Neural crest cell (in vitro differentiated cells): ENCODE data around the gene ACP4. TPM values are rescaled to one million over a fixed set of nuclear protein-coding genes. Genes with fewer than 3 reads are reported as not detected.

Experiments used
- DNase-seq: peaks from one replicate; pipeline ENCODE4 v3.0.0; 2021; ENCODE audit warnings: low read depth, mixed read lengths, low spot score
- H3K27ac Mint-ChIP-seq: one replicate; pipeline ENCODE4 v1.8.0; 2021; ENCODE audit warnings: mild to moderate bottlenecking, mixed read lengths; ENCODE audit not compliant: unreplicated experiment
- H3K27me3 Mint-ChIP-seq: 2 replicates; pipeline ENCODE4 v1.8.0; 2021; ENCODE audit warnings: low read depth, mild to moderate bottlenecking, mixed read lengths
- H3K36me3 Mint-ChIP-seq: 2 replicates; pipeline ENCODE4 v1.8.0; 2021; ENCODE audit warnings: low read depth, mild to moderate bottlenecking, mixed read lengths
- H3K4me1 Mint-ChIP-seq: 2 replicates; pipeline ENCODE4 v1.8.0; 2021; ENCODE audit warnings: mixed read lengths
- H3K4me3 Mint-ChIP-seq: one replicate; pipeline ENCODE4 v1.8.0; 2021; ENCODE audit warnings: mild to moderate bottlenecking, mixed read lengths
- H3K9me3 Mint-ChIP-seq: 2 replicates; pipeline ENCODE4 v1.8.0; 2021; ENCODE audit warnings: mixed read lengths
- CTCF ChIP-seq: fragments of 200-600 bp; sonication (generic); conservative IDR thresholded peaks from 2 replicates; pipeline ENCODE4 v1.5.0; 2021; ENCODE audit warnings: antibody characterized with exemption, mild to moderate bottlenecking
- total RNA-seq: library from RNA; stranded (reverse); gene quantifications from 2 replicates; pipeline ENCODE4 v1.2.1, GENCODE V29; 2021

ACP4 gene
- total RNA-seq, 1 donor from 2014 or later, result not detected

GRCh38 chr19:50844296-50844935, 54.2 kb downstream of the ACP4 start:
- Mint-ChIP-seq H3K9me3 (no peaks in the 10 kb centered on the region), H3K27me3 (peaks cover 85% of the 10 kb centered on the region), H3K27ac (no peak overlapping the region), H3K4me1 (no peaks in the 10 kb centered on the region), H3K36me3 (no peaks in the 10 kb centered on the region), H3K4me3 (no peak overlapping the region)
- TF ChIP-seq CTCF, result no peak
- DNase-seq, result no peak

Other genes starting within 250 kb of the ACP4 start
- 42.5 and 50.2 TPM in 2 replicates for gene LRRC4B, start 222.0 kb upstream of the ACP4 start, total RNA-seq
- 1.4 and 2.0 TPM in 2 replicates for gene SYT3, start 150.5 kb upstream of the ACP4 start, total RNA-seq
- 7.9 and 9.2 TPM in 2 replicates for gene C19orf81, start 141.0 kb upstream of the ACP4 start, total RNA-seq
- gene SHANK1, start 70.6 kb upstream of the ACP4 start, total RNA-seq, result 6.7 and 6.8 TPM in 2 replicates
- 7.6 and 7.9 TPM in 2 replicates for gene CLEC11A, start 67.1 kb upstream of the ACP4 start, total RNA-seq
- gene GPR32, start 20.0 kb upstream of the ACP4 start, total RNA-seq, result not detected in 2 replicates
- gene KLK1, start 33.4 kb downstream of the ACP4 start, total RNA-seq, result 0.44 TPM in 1 of 2 replicates, not detected in the other
- not detected in 2 replicates for gene KLK15, start 43.2 kb downstream of the ACP4 start, total RNA-seq
- not detected in 2 replicates for gene KLK3, start 64.5 kb downstream of the ACP4 start, total RNA-seq
- gene KLK2, start 83.0 kb downstream of the ACP4 start, total RNA-seq, result not detected in 2 replicates
- not detected in 2 replicates for gene KLK4, start 121.0 kb downstream of the ACP4 start, total RNA-seq
- not detected in 2 replicates for gene KLK5, start 162.6 kb downstream of the ACP4 start, total RNA-seq
- gene KLK6, start 179.2 kb downstream of the ACP4 start, total RNA-seq, result 1.7 and 2.5 TPM in 2 replicates
- not detected in 2 replicates for gene KLK7, start 193.5 kb downstream of the ACP4 start, total RNA-seq
- not detected in 2 replicates for gene KLK8, start 211.2 kb downstream of the ACP4 start, total RNA-seq
- gene KLK10, start 229.3 kb downstream of the ACP4 start, total RNA-seq, result not detected in 2 replicates
- gene KLK11, start 236.2 kb downstream of the ACP4 start, total RNA-seq, result not detected in 2 replicates
- gene KLK12, start 244.6 kb downstream of the ACP4 start, total RNA-seq, result not detected in 2 replicates